ENCODE results near the gene IKBKG. TPM values are rescaled to one million over a fixed set of nuclear protein-coding genes. Genes with fewer than 3 reads are reported as not detected.

Gene IKBKG
- total and polyA plus RNA-seq, 9 donors, result 1.5 to 28.6 (median 16.1) TPM

GRCh38 chrX:154515090-154515965 lies 32.1 kb upstream of the IKBKG start:
- H3K4me3 ChIP-seq, result peak overlapping the region; percentile 53
- no peaks in the 10 kb centered on the region for H3K9me3 ChIP-seq
- intact Hi-C loops (cut with DNase I), result no loop called here
- no peaks in the 10 kb centered on the region for H3K27me3 ChIP-seq
- DNase-seq, result peak in 3 of 5 donors; percentile 56 to 72 (median 64)
- H3K36me3 ChIP-seq, result no peaks in the 10 kb centered on the region
- peak overlapping the region; percentile 64 to 99 for H3K27ac ChIP-seq
- TF ChIP-seq EP300 (IDR thresholded peaks at IDR 0.05) (no peak), CTCF (IDR thresholded peaks at IDR 0.05) (no peak), POLR2A (IDR thresholded peaks at IDR 0.05) (no peak)
- H3K4me1 ChIP-seq (ENCODE audit: insufficient read depth), result peaks cover 4% of the 10 kb centered on the region
- 38 to 56% (median 49%) methylated on average over 27 to 34 of the region's 34 CpGs for WGBS, 3 donors

- intact Hi-C loops (cut with DNase I), result no loop called here
- Histone ChIP-seq H3K4me1 (ENCODE audit: insufficient read depth) (peaks cover 4% of the 10 kb centered on the region), H3K27me3 (no peaks in the 10 kb centered on the region), H3K36me3 (no peaks in the 10 kb centered on the region), H3K4me3 (peak within 1 kb of the TSS; percentile 53), H3K27ac (peak within 1 kb of the TSS; percentile 91 to 99), H3K9me3 (no peaks in the 10 kb centered on the region)
- WGBS, 3 donors, result 32 to 45% (median 38%) methylated on average over 42 to 59 of the region's 59 CpGs
- DNase-seq, result peak; percentile 93 to 95 (median 95)
- TF ChIP-seq EP300 (IDR thresholded peaks at IDR 0.05) (no peak), POLR2A (IDR thresholded peaks at IDR 0.05) (peak; percentile 95)
These were observed 31.3 kb upstream of the IKBKG start, which contains the start of gene FAM3A for GRCh38 chrX:154515966-154516655. FAM3A (minus strand) TSS chrX:154516232; CDS start chrX:154515772, 460 bp downstream.

- Histone ChIP-seq H3K4me1 (ENCODE audit: insufficient read depth) (peaks cover 4% of the 10 kb centered on the region), H3K9me3 (no peaks in the 10 kb centered on the region), H3K27me3 (no peaks in the 10 kb centered on the region), H3K36me3 (no peaks in the 10 kb centered on the region), H3K27ac (peak overlapping the region; percentile 91 to 99), H3K4me3 (peak overlapping the region; percentile 24)
- no peak for TF ChIP-seq EP300 (IDR thresholded peaks at IDR 0.05)
- TF ChIP-seq CTCF (IDR thresholded peaks at IDR 0.05), result no peak
- TF ChIP-seq POLR2A (IDR thresholded peaks at IDR 0.05), result no peak
- DNase-seq, result peak in 4 of 5 donors; percentile 62 to 84 (median 74)
- intact Hi-C loops (cut with DNase I), result no loop called here
- 30 to 42% (median 39%) methylated on average over 19 of the region's 19 CpGs for WGBS, 3 donors
These were observed 30.7 kb upstream of the IKBKG start for GRCh38 chrX:154516656-154517100.

GRCh38 chrX:154517101-154517781 lies 30.2 kb upstream of the IKBKG start:
- Histone ChIP-seq H3K4me3 (peak overlapping the region; percentile 24), H3K36me3 (no peaks in the 10 kb centered on the region), H3K4me1 (ENCODE audit: insufficient read depth) (peaks cover 4% of the 10 kb centered on the region), H3K27me3 (no peaks in the 10 kb centered on the region), H3K9me3 (no peaks in the 10 kb centered on the region), H3K27ac (peak overlapping the region; percentile 91 to 99)
- DNase-seq, result peak in 3 of 5 donors; percentile 63 to 69 (median 67)
- TF ChIP-seq POLR2A (IDR thresholded peaks at IDR 0.05), result peak; percentile 53
- TF ChIP-seq EP300 (IDR thresholded peaks at IDR 0.05), result no peak
- intact Hi-C loops (cut with DNase I), result no loop called here
- 40 to 45% (median 41%) methylated on average over 25 of the region's 25 CpGs for WGBS, 3 donors

GRCh38 chrX:154519389-154519788 lies 28.0 kb upstream of the IKBKG start:
- TF ChIP-seq CTCF (IDR thresholded peaks at IDR 0.05) (no peak), EP300 (IDR thresholded peaks at IDR 0.05) (no peak), POLR2A (IDR thresholded peaks at IDR 0.05) (no peak)
- Histone ChIP-seq H3K4me3 (no peak overlapping the region), H3K9me3 (no peaks in the 10 kb centered on the region), H3K36me3 (no peaks in the 10 kb centered on the region), H3K27me3 (no peaks in the 10 kb centered on the region), H3K27ac (no peak overlapping the region), H3K4me1 (ENCODE audit: insufficient read depth) (peaks cover 4% of the 10 kb centered on the region)
- intact Hi-C loops (cut with DNase I), result no loop called here
- DNase-seq, result no peak
- 79 to 87% (median 85%) methylated on average over 8 of the region's 8 CpGs for WGBS, 3 donors

All from ovary (tissue), 9 donors.